HCT116 (cell line): Measurements from ENCODE around the gene UGT1A9. TPM values are rescaled to one million over a fixed set of nuclear protein-coding genes. Genes with fewer than 3 reads are reported as not detected.

ENCODE experiments used
- ATAC-seq: fragments of 200-7000 bp; cut with Tn5 transposase; 2 replicates; pipeline ENCODE4 v1.9.1; 2020; ENCODE audit warnings: mild to moderate bottlenecking, moderate library complexity
- BruUV-seq: library from RNA; stranded (reverse); fragments of 400-500 nt; replicated peaks from 2 replicates; lab custom pipeline; 2021; lab: Mats Ljungman, UMichigan
- CTCF ChIA-PET: fragments of 300-600 bp; sonication (Branson Sonifier 250); formaldehyde crosslinking; loops from one replicate; lab custom pipeline; 2021; ENCODE audit warnings: antibody characterized with exemption; lab: Charles Lee
- POLR2A ChIA-PET: fragments of 300-600, 350-600 bp; sonication (Branson Sonifier 250); formaldehyde crosslinking; loops from one replicate; lab custom pipeline; 2021; ENCODE audit warnings: antibody characterized with exemption; lab: Charles Lee
- RAD21 ChIA-PET, 2 experiments: fragments of 300-600 bp; sonication (Branson Sonifier 250); formaldehyde crosslinking; loops; one replicate each; lab custom pipeline; 2023; ENCODE audit warnings: low total read pairs in 2 of 2; ENCODE audit not compliant: uncharacterized antibody in 2 of 2, unreplicated experiment in 2 of 2, low non-redundant PET in 1 of 2; lab: Charles Lee
- DNase-seq: peaks from one replicate; pipeline ENCODE4 v3.0.0-alpha.2; 2010; ENCODE audit warnings: low read depth, low spot score
- H2AFZ ChIP-seq: fragments of 200-600 bp; shearing (Covaris generic), sonication (generic); 2 replicates; pipeline ENCODE4 v1.6.1; 2017; ENCODE audit warnings: low read depth, mixed run types, mixed read lengths, antibody characterized with exemption, low read length; ENCODE audit not compliant: poor library complexity, severe bottlenecking
- H3K27ac ChIP-seq: 2 replicates; pipeline ENCODE4 v1.5.1; 2012; ENCODE audit warnings: low read depth, low read length
- H3K27me3 ChIP-seq: fragments of 200-600 bp; sonication (generic); 2 replicates; pipeline ENCODE4 v1.6.1; 2016; ENCODE audit warnings: mixed run types, low read length, mixed read lengths; ENCODE audit not compliant: insufficient read depth
- H3K36me3 ChIP-seq, 2 experiments: fragments of 200-500 bp in 1 of 2; fragments of 200-600 bp in 1 of 2; sonication (Bioruptor generic) in 1 of 2; sonication (generic) in 1 of 2; 2 replicates each; pipeline versions ENCODE4 v1.5.1 to v1.6.1; 2014 to 2016; ENCODE audit warnings: low read length in 2 of 2, inconsistent platforms in 1 of 2, mixed read lengths in 1 of 2, mixed run types in 1 of 2; ENCODE audit not compliant: insufficient read depth in 2 of 2, control insufficient read depth in 1 of 2
- H3K4me1 ChIP-seq, 2 experiments: fragments of 200-600 bp in 1 of 2; sonication (generic) in 1 of 2; 2 replicates each; pipeline versions ENCODE4 v1.5.1 to v1.6.1; 2012 to 2017; ENCODE audit warnings: low read length in 2 of 2, inconsistent platforms in 1 of 2, mild to moderate bottlenecking in 1 of 2, mixed read lengths in 1 of 2, mixed run types in 1 of 2, moderate library complexity in 1 of 2; ENCODE audit not compliant: insufficient read depth in 2 of 2, control insufficient read depth in 1 of 2
- H3K4me2 ChIP-seq: fragments of 200-600 bp; sonication (generic); 2 replicates; pipeline ENCODE4 v1.6.1; 2017; ENCODE audit warnings: mixed run types, low read length, mixed read lengths
- H3K4me3 ChIP-seq, 2 experiments: fragments of 200-600 bp in 1 of 2; sonication (generic) in 1 of 2; replicated peaks in 1 of 2; 2 replicates each; pipeline ENCODE4 v1.5.1; 2011 to 2016; ENCODE audit warnings: low read length in 2 of 2, control low read depth in 1 of 2, low read depth in 1 of 2, mild to moderate bottlenecking in 1 of 2, mixed read lengths in 1 of 2, mixed run types in 1 of 2
- H3K79me2 ChIP-seq: fragments of 200-600 bp; sonication (generic); 2 replicates; pipeline ENCODE4 v1.6.1; 2017; ENCODE audit warnings: mild to moderate bottlenecking, mixed run types, low read length, moderate library complexity, mixed read lengths; ENCODE audit not compliant: insufficient read depth
- H3K9ac ChIP-seq: fragments of 200-600 bp; sonication (generic); 2 replicates; pipeline ENCODE4 v1.6.1; 2016; ENCODE audit warnings: low read length, mixed read lengths
- H3K9me2 ChIP-seq: fragments of 200-600 bp; sonication (generic), shearing (Covaris generic); 2 replicates; pipeline ENCODE4 v1.6.1; 2017; ENCODE audit warnings: mixed run types, mild to moderate bottlenecking, moderate library complexity; ENCODE audit not compliant: insufficient read depth
- H3K9me3 ChIP-seq, 2 experiments: fragments of 200-500 bp in 1 of 2; fragments of 200-600 bp in 1 of 2; sonication (Bioruptor generic) in 1 of 2; sonication (generic) in 1 of 2; 2 replicates each; pipeline ENCODE4 v1.6.1; 2014 to 2017; ENCODE audit warnings: low read length in 2 of 2, mixed read lengths in 2 of 2, inconsistent platforms in 1 of 2, low read depth in 1 of 2, mild to moderate bottlenecking in 1 of 2, mixed run types in 1 of 2, moderate library complexity in 1 of 2; ENCODE audit not compliant: control insufficient read depth in 1 of 2, insufficient read depth in 1 of 2
- H4K20me1 ChIP-seq: fragments of 200-600 bp; sonication (generic), shearing (Covaris generic); 2 replicates; pipeline ENCODE4 v1.6.1; 2017; ENCODE audit warnings: mixed run types, mild to moderate bottlenecking, moderate library complexity; ENCODE audit not compliant: insufficient read depth
- CBX3 ChIP-seq: IDR thresholded peaks from 2 replicates; pipeline ENCODE4 v1.6.1; 2012; ENCODE audit warnings: low read depth
- EZH2 ChIP-seq: fragments of 200-600 bp; sonication (generic); IDR thresholded peaks from 2 replicates; pipeline ENCODE4 v1.6.1; 2017; ENCODE audit warnings: antibody characterized with exemption, mixed run types
- EZH2phosphoT487 ChIP-seq: fragments of 200-600 bp; IDR thresholded peaks from 2 replicates; pipeline ENCODE4 v1.6.1; 2018; ENCODE audit warnings: antibody characterized with exemption, borderline replicate concordance
- SIN3A ChIP-seq: IDR thresholded peaks from 2 replicates; pipeline ENCODE4 v1.6.1; 2012; ENCODE audit warnings: low read depth
- SP1 ChIP-seq: IDR thresholded peaks from 2 replicates; pipeline ENCODE4 v1.6.1; 2012; ENCODE audit warnings: low read depth
- TCF7L2 ChIP-seq: IDR thresholded peaks from 2 replicates; pipeline ENCODE4 v1.7.0; 2011; ENCODE audit warnings: borderline replicate concordance, inconsistent platforms; ENCODE audit not compliant: insufficient read depth, insufficient read length; ENCODE audit errors: extremely low read depth
- YY1 ChIP-seq: IDR thresholded peaks from 2 replicates; pipeline ENCODE4 v1.6.1; 2011; ENCODE audit warnings: low read length, low read depth, moderate library complexity, mild to moderate bottlenecking; ENCODE audit not compliant: insufficient replicate concordance; ENCODE audit errors: extremely low read depth
- intact Hi-C: fragments of 100-400 bp; cut with micrococcal nuclease; formaldehyde crosslinking; loops from 2 replicates; pipeline ENCODE4 v1.10.0; 2022
- total RNA-seq: library from RNA; stranded (reverse); gene quantifications from one replicate; pipeline ENCODE4 v1.2.1, GENCODE V29; 2021; ENCODE audit not compliant: unreplicated experiment
- TF ChIP-seq, protein P1 (sequence below): IDR thresholded peaks from 2 replicates; pipeline ENCODE4 v1.6.1; 2012; ENCODE audit warnings: low read depth
- TF ChIP-seq, protein P2 (sequence below), 3 experiments: fragments of 200-600 bp in 1 of 3; sonication (generic) in 1 of 3; IDR thresholded peaks in 2 of 3; conservative IDR thresholded peaks in 1 of 3; 2 replicates each; pipeline ENCODE4 v1.5.1; 2012 to 2017; ENCODE audit warnings: low read depth in 2 of 3, low read length in 2 of 3, antibody characterized with exemption in 1 of 3, borderline replicate concordance in 1 of 3, control low read depth in 1 of 3, mild to moderate bottlenecking in 1 of 3, mixed read lengths in 1 of 3, mixed run types in 1 of 3, moderate library complexity in 1 of 3; ENCODE audit not compliant: insufficient read depth in 1 of 3

Gene UGT1A9
- total RNA-seq, 1 experiment from 2014 or later: not detected

DNA sequence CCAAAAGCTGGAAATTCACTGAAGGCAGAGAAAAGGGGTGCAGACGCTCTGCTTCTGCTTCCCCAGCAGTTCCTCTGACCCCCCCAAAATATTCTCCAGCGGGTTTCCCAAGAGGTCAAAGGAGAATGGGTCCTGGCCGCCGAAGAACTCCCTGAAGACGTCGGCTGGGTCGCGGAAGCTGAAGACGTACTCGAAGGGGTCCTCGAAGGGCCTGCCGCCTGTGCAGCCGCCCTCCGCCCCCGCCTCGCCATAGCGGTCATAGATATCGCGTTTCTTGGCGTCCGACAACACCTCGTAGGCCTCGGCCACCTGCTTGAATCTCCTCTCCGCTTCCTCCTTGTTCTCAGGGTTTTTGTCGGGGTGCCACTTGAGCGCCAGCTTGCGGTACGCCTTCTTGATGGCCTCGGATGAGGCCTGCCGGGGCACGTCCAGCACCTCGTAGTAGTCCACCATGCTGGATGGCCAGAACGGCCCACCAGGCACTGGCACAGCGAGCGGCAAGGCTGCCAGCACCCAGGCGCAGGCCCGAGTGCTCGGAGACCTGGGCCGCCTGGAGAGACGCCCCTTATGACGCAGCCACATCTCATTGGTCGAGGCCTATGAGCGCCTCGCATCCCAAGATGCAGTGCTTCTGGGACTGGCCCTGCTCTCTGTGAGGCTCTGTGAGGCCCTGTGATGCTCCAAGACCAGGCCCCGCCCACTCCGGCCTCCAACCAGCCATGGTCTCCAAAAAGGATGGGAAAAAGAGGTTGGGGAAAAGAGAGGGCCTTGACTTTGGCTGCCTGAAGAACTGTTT is 72.0 kb downstream of the UGT1A9 start:
- no peak for TF ChIP-seq EZH2
- no peak for TF ChIP-seq YY1
- TF ChIP-seq, protein P1, sequence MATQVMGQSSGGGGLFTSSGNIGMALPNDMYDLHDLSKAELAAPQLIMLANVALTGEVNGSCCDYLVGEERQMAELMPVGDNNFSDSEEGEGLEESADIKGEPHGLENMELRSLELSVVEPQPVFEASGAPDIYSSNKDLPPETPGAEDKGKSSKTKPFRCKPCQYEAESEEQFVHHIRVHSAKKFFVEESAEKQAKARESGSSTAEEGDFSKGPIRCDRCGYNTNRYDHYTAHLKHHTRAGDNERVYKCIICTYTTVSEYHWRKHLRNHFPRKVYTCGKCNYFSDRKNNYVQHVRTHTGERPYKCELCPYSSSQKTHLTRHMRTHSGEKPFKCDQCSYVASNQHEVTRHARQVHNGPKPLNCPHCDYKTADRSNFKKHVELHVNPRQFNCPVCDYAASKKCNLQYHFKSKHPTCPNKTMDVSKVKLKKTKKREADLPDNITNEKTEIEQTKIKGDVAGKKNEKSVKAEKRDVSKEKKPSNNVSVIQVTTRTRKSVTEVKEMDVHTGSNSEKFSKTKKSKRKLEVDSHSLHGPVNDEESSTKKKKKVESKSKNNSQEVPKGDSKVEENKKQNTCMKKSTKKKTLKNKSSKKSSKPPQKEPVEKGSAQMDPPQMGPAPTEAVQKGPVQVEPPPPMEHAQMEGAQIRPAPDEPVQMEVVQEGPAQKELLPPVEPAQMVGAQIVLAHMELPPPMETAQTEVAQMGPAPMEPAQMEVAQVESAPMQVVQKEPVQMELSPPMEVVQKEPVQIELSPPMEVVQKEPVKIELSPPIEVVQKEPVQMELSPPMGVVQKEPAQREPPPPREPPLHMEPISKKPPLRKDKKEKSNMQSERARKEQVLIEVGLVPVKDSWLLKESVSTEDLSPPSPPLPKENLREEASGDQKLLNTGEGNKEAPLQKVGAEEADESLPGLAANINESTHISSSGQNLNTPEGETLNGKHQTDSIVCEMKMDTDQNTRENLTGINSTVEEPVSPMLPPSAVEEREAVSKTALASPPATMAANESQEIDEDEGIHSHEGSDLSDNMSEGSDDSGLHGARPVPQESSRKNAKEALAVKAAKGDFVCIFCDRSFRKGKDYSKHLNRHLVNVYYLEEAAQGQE: no peak
- TF ChIP-seq SIN3A: no peak
- TF ChIP-seq EZH2phosphoT487: no peak
- TF ChIP-seq SP1: no peak
- TF ChIP-seq CBX3: no peak
- no peak for TF ChIP-seq TCF7L2
- TF ChIP-seq, protein P2, sequence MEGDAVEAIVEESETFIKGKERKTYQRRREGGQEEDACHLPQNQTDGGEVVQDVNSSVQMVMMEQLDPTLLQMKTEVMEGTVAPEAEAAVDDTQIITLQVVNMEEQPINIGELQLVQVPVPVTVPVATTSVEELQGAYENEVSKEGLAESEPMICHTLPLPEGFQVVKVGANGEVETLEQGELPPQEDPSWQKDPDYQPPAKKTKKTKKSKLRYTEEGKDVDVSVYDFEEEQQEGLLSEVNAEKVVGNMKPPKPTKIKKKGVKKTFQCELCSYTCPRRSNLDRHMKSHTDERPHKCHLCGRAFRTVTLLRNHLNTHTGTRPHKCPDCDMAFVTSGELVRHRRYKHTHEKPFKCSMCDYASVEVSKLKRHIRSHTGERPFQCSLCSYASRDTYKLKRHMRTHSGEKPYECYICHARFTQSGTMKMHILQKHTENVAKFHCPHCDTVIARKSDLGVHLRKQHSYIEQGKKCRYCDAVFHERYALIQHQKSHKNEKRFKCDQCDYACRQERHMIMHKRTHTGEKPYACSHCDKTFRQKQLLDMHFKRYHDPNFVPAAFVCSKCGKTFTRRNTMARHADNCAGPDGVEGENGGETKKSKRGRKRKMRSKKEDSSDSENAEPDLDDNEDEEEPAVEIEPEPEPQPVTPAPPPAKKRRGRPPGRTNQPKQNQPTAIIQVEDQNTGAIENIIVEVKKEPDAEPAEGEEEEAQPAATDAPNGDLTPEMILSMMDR (IDR thresholded peaks at IDR 0.05 in 2 of 3, conservative IDR thresholded peaks at IDR 0.05 in 1 of 3; ENCODE audit: borderline replicate concordance in 1 of 3, insufficient read depth in 1 of 3, low read depth in 2 of 3, low read length in 2 of 3): no peak
- Histone ChIP-seq H3K36me3 (no peaks in the 10 kb centered on the region), H3K9me3 (no peaks in the 10 kb centered on the region), H2AFZ (no peak overlapping the region), H3K9ac (no peak overlapping the region), H4K20me1 (no peaks in the 10 kb centered on the region), H3K27ac (no peak overlapping the region), H3K4me3 (no peak overlapping the region), H3K4me1 (no peaks in the 10 kb centered on the region), H3K79me2 (no peaks in the 10 kb centered on the region), H3K9me2 (no peaks in the 10 kb centered on the region), H3K27me3 (no peaks in the 10 kb centered on the region), H3K4me2 (no peak overlapping the region)
- POLR2A ChIA-PET: no interaction called here
- CTCF ChIA-PET: no interaction called here
- RAD21 ChIA-PET: no interaction called here
- BruUV-seq: no TSS peak
- DNase-seq: no peak
- intact Hi-C loops: no loop called here
- no peak for ATAC-seq
